GM21447 (cell line): ENCODE measurements around the gene LMAN1L.
"Not testable (repeated sequence)": the region's sequence is repeated elsewhere in the genome, so short reads cannot be mapped to it uniquely, and the experiment has no call there.

Experiments
- ATAC-seq: cut with Tn5 transposase; IDR thresholded peaks from one replicate; pipeline ENCODE4 v1.9.1; 2021; ENCODE audit not compliant: unreplicated experiment

LMAN1L gene

DNA sequence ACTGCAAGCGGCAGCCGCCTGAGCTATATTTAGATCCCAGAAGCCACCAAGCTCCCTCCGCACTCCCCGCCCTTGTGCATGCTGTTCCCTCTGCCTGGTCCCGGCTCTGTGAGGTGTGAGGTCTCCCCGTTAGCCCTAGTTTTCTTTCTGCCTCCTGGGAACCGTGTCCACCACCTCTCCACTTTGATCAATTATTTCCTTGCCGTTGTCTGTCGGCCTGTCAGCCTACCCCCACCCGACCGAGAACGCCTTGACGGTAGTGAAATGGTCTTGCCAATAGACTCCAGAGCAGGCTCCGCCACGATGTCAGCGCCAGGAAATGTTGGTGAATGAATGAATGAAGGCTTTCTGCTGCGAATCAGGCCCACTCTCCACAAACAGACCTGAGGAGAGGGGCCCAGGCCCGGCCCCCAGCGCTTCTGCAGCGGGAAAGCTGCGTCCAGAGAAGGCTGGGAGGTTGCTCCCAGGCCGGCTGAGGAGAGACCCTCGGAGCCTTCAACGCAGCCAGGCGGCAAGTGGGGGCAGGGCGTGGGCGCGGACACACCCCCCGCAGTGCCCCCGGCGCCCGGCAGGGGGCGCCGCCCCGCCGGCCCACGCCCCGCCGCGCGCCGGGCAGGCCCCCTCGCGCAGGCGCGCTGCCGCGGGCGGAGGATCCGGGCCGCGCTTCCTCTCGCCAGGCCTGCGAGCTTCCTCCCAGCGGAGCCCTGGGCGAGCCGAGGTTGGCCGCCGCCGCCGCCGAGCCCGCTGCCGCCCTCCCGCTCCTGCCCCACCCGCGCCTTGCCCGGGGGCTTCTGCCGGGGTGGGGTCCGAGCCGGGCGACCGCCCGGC is 31.0 kb upstream of the LMAN1L start, which contains the start of gene CSK:
TSS of gene CSK (plus strand) at position 650 of the 828 bp plus-strand sequence. CDS start 16,218 bp downstream, outside the sequence.
- ATAC-seq: no peak

DNA sequence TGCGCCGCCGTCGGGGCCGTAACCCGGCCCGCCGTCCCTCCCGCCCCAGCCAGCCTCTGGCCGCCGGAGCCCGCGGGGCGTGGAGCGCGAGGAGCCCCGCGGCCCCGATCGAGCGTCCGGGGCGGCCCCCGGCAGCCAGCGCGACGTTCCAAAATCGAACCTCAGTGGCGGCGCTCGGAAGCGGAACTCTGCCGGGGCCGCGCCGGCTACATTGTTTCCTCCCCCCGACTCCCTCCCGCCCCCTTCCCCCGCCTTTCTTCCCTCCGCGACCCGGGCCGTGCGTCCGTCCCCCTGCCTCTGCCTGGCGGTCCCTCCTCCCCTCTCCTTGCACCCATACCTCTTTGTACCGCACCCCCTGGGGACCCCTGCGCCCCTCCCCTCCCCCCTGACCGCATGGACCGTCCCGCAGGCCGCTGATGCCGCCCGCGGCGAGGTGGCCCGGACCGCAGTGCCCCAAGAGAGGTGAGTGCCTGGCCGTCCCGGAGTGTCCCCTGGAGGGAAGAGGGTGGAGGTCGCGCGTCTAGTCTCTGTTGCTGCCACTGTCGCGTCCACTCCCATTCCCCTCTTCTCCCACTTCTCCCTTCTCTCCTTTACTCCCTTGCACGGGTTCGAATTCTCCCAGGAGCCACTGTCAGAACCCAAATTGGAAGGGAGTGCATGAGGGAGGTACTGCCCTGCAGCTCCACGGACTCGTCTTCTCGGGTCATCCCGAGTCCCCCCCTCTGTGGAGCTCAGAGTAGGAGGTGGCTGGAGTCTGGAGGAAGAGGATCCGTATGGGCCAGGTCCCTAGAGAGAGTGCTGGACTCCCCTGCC is 30.2 kb upstream of the LMAN1L start:
- ATAC-seq: no peak

DNA sequence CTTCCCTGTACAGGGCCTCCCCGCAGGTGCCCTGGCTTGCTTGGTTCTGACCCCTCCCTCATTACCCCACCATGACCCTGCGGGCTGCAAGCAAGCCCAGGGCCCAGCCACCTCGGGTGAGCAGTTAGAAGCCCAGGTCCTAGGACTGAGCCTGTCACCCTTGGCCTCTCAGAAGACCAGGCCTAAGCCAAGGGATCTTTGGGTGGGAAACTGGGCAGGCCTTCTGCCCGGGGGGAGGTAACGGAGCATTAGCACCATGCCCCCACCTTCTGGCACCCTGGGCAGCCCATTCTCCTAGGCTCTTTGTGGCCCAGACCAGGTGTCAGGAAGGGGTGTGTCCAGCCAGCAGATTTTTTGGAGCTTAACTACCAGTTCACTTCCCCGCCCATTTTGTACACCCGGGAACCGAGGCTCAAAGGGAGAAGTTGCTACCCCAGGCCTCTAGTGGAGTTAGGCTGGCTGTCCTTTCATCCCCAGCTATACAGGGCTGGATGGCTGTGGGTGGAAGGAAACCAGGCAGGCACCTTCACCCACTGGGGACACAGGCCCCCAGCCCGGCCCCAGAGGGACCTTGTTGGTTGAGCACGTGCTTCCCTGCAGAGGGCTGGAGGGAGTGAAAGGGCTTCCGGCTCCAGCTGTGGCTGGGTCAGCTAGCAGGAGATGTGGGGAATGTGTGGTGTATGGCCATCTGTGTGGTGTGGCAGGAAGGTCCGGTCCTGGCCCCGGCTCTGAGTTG is 29.4 kb upstream of the LMAN1L start:
- ATAC-seq: no peak

DNA sequence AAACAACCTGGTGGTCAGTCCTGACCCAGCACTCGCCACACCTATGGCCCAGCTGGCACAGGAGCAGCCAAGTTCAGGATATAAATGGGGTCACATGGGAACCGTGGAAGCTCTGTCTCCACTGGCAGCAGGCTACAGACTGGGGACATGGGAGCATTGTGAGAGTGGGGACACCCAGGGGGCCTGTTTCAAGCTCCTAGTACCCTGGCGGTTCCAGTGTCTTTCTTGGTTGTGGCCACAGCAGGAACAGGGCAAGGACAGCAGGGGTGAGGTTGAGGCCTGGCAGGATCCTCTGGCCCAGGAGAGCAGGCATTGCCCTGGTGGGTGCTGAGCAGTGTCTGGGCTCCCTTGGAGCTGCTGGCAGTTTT is 28.8 kb upstream of the LMAN1L start:
- ATAC-seq: no peak

DNA sequence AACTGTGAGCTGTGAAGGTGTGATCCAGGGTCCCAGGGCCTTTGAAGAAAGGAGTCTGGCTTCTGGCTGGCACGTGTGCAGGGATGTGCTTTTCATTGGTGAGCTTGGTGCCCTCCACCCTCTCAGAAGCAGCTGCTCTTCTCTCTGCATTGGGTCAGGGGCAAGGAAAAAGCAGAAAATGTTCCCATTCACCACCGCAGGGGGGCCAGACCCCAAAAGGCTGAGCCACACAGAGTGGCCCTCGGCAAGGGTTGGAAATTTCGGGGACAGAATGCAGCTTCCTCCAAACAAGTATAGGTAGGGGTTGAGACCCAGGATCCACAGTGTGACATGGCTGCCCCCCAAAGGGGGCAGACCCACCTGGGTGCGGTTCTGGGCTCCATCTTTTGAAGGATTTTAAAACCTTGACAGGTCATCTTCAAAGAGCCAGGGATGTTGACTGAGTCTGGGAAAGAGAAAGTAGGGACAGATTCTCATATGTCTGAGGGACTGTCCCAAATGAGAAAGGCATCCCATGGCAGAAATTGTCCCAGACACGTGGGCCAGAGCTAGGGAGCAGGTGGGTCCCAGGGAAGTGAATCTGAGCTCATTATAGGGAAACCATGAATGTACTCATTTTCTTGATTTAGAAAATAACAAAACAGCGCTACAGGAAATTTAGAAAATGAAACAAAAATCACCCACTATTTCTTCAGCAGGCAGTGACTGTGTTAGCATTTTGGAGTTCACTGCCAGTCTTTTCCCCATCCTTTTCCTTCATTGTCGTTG is 28.0 kb upstream of the LMAN1L start:
- ATAC-seq: no peak

DNA sequence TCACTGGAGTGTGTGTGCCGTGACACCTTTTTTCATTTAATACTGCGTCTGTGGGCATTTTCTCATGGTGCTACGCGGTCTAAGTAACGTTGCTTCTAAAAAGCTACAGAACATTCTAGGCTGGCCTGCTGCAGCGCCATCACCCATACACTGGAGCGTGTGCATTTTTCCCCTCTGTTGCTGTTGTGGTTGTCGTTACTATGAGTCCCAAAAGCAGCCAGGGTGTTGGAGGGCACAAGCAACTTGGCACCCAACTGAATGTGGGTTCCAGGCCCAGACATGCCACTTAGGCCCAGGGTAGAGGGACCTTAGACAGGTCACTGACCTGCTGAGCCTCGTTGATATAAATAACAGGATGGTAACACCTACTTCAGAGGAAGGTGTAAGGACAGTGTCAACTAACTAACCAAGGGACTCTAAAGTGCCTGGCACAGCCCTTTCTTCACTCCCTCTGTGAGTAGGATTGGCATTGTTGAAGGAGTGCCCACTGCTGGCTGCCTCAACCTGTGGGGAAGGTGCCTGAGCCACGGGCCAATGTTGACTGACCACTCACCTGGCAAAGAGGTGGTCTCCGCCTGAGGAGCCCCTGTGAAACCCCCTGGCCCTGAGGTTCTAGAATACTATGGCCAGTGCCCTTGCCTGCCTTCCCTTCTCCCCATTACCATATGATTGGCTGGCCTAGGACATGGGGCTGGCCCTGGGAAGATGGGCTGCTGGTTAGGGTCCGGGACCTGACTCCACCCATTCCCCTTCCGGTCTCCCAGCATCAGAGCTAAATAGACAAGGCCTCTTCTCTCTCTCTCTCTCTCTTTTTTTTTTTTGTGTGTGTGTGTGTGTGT is 27.2 kb upstream of the LMAN1L start:
- no peak for ATAC-seq

DNA sequence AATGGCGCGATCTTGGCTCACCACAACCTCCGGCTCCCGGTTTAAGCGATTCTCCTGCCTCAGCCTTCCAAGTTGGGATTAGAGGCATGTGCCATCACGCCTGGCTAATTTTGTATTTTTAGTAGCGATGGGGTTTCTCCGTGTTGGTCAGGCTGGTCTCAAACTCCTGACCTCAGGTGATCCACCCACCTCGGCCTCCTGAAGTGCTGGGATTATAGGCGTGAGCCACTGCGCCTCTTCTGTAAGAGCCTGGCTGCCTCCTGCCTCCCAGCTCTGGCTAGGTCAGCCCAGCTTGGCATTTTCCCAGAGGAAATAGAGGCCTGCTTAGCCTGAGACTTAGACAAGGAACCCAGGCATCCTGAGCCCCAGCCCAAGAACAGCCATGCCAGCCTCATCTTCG is 26.6 kb upstream of the LMAN1L start:
- ATAC-seq: not testable (repeated sequence)

DNA sequence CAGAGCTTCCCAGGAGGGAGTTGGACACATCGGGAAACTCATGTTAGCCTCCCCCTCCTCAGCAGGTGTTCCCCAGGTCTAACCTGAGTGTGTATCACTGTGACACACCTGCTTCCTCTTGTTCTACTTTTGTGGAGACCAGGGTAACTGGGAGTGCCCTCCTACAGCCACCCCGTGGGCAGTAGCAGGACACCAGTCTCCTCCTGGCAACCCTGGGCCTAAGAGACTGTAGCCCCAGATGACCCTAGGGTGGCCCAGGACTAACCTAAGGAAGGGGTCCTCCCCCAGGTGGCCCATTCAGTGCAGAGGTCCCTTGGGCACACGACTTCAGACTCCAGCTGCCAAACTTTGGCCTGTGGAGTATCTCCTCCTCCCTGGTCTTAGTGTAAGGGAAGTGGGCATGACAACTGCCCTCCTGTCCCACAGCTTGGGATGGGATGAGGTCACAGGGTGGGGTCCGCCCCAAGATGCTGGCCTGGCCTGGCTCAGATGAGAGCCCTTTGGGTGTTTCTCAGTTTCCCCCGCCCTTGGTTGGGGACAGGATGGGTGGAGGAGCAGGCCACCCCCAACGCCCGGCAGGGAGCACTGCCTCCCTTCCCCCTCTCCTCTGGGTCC is 26.0 kb upstream of the LMAN1L start:
- ATAC-seq: no peak

DNA sequence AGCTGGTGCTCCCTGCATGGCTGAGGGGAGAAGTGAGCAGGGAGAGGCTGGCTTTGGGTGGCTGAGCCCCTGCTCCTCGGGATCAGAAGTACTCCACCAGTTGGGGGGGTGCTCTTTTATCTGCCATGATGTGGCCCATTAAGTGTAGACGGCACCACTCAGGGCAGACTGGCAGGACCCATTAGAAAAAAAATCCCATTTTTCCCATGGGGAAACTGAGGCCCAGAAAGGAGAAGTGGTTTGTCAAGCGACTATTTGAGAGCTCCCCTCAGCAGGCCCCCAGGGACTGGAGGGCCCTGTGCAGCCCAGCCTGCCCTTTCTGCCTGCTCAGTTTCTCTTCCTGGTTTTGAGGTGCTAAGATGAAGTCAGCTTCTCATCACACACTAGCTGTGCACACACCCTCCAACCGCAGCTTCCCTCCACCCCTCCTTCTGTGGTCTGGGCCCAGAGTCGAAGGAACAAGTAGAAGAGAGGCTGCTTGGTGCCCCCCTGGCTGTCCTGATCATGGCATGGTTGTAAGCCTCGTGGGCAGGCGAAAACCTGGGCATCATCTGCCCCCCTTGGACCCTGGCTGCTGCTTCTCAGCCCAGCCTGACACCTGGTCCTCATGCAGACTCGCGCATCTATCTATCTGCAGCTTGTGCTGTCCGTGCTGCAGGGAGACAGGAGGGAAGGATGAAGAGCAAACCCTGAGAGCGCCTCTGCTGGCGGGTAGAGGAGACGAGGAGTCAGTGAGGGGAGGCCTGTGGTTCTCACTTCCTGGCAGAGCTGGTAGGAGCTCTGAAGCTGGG is 25.2 kb upstream of the LMAN1L start:
- ATAC-seq: peak; percentile 44

DNA sequence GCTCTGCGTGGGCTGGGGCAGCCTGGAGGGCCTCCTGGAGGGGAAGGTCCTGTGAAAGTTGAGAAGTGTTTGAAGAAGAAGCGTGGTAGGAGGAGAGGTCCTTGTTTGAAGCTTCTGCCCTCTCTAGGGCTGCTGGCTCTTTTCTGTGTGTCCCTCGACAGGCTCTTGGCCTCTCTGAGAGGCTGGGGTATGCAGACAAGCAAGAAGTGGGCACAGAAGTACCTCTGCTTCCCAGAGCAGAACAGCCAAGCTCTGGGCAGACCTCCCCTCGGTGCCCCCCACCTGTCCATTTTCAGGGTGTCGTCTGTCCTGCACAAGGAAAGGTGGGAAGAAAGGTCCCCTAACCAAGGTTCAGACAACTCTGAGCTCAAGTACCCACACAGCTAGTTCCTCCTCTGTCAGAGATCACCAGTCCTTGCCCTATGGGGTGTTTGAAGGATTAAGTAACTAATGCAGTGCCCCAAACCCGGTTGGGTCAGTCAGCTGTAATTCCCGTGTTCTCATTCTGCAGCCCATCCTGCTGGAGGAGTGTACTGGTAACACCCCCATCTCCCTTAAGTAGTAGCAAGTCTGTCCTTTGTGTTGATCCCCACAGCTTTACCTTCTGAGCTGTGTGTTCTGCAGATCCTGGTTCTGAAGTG is 24.5 kb upstream of the LMAN1L start:
- no peak for ATAC-seq

DNA sequence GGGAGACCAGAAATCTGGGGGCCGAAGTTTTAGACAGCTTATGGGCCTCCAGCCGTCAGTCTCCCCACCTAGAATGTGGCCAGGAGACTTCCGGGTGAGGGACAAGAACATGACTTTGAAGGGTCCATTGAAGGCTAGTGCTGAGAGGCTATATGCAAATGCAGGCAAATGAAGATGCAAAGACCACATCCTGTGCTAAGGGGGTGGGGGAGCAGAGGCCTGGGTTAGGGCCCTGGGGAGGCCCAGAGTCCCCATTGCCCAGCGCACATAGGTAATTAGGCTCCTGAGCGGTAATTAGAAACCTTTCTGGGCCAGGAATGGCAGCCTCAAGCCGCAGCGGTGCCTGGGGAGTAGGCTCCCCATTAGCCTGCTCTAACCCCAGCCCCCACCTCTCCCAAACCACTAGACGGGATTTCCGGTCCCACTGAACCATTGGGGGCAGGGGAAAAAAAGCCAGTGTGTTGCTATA is 23.9 kb upstream of the LMAN1L start:
- peak; percentile 25 for ATAC-seq

DNA sequence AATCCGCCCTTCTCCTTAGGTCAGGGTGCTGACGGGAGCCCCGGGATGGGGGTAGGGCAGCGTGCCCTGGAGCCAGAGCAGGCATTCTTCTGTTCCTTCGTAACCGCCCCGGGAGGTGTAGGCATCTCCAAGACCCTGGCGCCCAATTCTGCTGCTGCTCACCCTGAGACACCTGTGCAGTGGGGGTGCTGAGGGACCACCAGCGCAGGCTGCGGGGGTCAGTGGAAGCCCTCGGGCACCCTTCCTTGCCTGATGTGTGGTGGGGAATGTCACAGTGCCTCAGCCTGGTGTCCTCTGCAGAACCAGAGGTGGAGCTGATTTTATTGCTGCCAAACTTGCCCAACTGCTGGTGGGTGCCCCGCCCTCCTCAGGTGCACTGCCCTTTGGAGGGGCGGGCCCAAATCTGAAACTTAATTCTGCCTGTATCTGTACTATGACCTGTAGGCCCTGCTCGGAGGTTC is 23.4 kb upstream of the LMAN1L start:
- ATAC-seq: no peak

DNA sequence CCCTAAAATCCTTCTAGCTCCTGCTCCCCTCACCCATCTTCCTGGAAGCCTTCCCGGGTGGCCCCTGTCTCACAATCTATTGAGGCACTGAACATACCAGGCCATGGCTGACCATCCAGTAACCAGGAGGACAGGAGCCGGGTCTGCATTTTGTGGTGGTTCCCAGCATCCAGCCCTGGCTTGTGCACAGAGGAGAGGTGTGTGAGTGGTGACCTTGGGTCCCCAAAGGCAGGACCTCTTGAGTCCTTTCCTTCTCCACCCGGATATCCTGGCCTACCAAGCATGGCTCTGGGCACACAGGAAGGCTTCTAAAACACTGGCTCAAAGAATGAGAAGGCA is 22.9 kb upstream of the LMAN1L start:
- no peak for ATAC-seq

DNA sequence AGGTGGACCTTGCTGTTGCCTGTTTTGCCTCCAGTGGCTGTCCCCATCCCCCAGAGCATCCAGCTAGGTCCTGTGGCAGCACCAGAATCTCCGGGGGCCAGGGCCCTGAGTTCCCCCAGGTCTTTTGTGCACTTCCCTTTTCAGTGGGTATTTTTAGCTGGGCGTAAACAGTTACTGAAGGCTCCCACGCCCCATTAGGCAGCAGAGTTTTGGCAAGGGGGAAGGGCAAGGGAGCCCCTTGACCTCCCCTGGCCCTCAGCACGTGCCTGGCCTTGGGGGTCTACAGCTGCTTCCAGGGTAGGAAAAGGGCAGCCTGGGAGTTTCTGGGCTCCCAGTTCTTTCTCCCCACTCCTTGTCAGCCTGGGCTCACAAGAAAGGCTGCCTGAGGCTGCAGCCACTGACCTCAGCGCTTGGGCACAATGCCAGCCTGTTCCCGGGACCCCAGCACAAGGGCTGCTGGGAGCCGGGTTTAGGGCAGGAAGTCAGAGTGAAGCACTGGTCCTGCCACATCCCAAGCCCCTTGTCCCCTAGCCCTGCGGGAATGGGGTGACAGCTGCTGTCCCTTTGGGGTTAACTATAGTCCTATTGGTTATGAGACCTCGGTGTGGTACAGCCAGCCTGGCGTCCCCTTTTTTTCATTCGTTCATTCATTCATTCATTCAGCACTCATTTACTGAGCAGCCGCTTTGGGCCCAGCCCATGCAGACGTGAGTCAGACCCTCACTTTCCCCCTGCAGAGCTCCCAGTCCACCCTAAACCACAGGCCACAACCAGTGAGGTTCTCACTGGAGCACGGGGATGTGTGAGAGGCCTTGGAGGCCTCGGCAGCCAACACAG is 22.3 kb upstream of the LMAN1L start:
- peak; percentile 21 for ATAC-seq

DNA sequence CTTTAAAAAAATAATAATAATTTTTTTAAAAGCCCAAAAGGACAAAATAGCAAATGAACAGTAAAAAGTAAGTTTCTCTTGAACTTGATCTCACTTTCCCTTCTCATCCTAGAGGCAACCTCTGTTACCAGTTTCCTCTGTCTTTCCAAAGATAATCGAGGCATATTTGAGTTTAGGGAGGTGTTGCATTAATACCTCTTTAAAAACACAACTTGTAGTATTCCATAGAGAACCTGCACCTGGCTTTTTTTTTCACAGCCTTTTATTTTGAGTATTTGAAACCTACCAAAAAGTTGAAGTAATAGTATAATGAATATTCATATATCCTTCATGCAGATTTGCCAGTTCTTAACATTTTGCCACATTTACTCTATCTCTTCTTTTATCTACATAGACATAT is 21.6 kb upstream of the LMAN1L start:
- ATAC-seq: no peak

DNA sequence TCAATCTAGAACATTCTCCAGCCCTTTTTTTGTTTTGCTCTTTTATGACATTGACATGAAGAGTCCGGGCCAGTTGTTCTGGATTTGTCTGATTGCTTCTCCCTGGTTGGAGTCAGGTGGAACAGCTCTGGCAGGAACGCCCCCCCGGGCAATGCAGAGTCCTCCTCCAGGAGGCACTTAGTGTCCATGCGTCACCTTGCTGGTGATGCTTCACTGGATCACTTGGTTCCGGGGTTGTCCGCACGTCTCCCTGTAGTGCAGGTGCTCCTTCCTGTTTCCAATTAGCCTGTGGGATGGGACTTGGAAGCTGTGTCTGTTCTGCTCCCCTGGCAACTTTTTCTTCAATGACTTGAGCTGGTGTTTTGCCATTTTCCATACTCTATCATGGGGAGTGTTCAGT is 21.0 kb upstream of the LMAN1L start:
- no peak for ATAC-seq
